GM12873 (cell line): ENCODE data around the gene MYRF.

Source experiments
- TF ChIP-seq, protein P1 (sequence below): IDR thresholded peaks from 2 replicates; pipeline ENCODE4 v1.5.1; 2012; ENCODE audit warnings: low read depth, mild to moderate bottlenecking, moderate library complexity, low read length, control low read depth; ENCODE audit not compliant: insufficient read depth; ENCODE audit errors: missing control alignments

The MYRF gene

DNA sequence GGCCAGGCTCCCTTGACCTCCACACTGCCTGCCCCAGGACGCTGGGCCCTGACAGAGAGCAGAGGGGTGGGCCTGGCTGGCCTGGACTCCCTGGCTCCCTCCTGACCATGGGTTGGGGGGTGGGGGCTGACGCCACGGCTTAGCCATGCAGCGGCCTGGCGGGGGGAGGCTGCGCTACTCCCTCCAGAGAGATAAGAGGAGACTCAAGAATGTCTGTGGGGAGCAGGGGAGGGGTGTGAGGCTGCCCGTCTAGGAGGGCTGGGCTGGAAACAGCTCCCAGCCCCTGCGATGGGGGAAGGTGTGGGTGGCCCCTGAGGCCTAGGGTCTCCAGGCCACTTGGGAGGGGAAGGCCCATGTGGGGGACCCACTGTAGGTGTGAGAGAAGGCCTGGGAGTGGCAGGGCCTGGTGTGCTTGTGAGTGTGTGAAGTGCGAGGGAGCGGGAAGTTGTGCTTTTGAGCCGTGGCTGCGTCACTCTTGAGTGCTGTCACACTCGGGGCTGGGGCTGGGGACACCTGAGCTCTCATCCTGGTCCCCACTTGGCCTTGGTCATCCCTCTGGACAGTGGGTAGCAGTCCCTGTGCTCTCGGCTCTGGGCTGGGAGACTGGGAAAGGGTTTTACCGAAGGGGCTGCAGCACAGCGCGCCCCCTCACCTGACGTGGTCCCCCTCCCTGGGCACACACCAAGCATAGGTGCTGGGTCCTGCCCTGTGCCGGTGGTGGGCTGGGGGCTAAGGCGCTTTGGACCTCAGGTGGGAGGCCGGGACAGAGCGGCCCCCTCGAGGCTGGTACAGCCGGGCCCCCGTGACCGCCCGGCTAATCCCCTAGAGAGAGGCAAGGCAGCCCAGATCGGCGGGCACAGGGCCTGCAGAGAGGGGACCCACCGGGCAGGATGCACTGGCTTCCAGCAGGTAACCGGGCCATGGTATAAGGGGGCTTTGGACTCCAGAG, 2.4 kb downstream of the MYRF start:
- TF ChIP-seq, protein P1, sequence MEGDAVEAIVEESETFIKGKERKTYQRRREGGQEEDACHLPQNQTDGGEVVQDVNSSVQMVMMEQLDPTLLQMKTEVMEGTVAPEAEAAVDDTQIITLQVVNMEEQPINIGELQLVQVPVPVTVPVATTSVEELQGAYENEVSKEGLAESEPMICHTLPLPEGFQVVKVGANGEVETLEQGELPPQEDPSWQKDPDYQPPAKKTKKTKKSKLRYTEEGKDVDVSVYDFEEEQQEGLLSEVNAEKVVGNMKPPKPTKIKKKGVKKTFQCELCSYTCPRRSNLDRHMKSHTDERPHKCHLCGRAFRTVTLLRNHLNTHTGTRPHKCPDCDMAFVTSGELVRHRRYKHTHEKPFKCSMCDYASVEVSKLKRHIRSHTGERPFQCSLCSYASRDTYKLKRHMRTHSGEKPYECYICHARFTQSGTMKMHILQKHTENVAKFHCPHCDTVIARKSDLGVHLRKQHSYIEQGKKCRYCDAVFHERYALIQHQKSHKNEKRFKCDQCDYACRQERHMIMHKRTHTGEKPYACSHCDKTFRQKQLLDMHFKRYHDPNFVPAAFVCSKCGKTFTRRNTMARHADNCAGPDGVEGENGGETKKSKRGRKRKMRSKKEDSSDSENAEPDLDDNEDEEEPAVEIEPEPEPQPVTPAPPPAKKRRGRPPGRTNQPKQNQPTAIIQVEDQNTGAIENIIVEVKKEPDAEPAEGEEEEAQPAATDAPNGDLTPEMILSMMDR: no peak

DNA sequence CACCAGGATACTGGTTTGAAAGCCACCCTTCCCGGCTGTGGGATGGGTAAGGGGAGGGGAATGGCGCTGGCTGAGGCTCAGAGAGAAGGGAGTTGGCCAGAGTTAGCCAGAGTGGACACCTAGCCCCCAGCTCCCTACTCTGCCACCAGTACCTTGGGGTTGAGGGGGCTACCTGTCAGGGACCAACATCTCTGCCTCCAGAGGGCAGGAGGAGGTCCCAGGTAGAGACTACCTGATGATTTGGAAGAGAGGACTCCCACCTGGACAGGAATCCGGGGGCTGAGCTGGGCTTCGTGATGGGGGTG, 3.7 kb downstream of the MYRF start:
- TF ChIP-seq, protein P1: no peak

DNA sequence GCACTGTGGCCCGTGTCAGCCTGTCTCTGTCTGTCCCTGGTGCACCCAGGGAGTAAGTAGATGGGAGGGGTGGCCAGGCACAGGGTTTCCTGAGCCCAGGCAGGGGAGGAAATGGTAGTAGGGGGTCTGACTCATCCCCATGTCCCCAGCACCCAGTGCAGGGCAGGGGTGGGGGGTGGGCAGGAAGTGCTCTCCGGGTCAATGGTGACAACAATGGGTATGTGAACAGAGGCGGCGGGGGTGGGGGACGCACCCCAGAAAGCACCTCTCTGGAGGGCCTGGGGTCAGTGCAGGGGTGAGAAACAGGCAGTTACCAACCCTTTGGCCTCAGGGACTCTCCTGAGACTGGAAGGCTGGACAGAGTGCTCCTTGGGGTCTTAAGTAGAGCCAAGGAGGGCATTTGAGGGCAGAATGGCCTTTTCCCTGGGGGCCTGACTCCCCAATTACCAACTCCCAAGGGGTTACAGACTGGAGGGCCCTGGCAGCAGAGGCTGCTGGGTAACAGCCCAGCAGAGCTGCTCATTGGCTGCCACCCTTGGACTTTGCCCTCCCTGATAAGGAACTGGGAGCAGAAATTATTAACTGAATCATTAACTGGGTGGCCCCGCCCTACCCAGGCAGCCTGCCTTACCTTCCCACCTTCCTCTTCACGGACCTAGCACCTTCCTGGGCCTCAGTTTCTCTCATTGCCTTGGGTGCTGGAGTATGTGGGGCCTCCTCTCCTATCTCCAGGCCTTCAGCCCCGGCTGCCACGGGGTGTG, 4.2 kb downstream of the MYRF start:
- TF ChIP-seq, protein P1: no peak

DNA sequence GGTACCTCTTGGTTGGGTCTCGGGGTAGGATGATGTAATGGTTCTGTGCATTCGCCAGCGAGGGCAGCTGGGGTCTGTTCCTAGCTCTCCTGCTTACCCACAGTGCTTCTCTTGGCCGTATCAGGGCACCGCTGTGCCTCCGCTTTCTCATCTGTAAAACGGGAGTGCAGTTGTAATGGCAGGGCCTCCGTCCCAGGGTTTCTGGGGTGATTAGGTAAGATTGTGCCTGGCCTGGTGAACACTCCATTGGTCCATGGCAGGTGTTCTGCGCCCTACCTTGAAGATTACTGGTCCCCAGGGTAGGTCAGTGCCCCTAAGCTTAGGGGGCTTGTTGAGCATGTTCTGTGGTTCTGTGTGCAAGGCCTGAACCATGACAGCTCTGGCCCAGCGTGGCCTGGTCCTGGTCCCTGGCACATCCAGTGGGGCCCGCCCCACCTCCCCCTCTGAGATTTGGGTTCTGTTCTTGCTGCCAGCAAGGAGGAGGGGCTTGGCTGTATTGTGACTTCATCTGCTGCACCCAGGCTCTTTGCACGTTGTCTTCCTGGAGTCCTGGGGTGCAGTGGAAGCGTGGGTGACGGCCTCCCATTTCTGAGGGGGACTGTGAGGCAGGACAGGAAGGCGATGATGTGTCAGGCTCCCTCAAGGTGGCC, 4.9 kb downstream of the MYRF start:
- TF ChIP-seq, protein P1: no peak

DNA sequence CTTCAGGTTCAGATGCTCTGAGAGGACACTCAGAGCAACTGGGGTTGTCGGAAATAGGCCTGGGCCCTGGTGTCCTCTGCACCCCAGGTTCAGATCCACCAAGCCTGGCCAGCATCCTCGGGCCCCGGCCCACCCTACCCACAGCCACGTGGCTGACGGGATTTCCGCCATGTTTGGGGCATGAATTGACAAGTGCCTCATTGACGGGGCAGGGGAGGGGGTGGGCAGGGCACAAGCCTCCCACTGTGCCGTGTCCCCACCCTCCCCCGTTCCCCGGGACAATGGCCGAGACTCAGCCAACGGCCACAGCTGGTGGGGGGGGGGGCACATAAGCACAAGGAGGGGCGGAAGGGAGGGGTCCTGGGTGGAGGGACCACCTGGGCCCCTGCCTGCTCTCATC, 8.5 kb downstream of the MYRF start:
- TF ChIP-seq, protein P1: no peak

DNA sequence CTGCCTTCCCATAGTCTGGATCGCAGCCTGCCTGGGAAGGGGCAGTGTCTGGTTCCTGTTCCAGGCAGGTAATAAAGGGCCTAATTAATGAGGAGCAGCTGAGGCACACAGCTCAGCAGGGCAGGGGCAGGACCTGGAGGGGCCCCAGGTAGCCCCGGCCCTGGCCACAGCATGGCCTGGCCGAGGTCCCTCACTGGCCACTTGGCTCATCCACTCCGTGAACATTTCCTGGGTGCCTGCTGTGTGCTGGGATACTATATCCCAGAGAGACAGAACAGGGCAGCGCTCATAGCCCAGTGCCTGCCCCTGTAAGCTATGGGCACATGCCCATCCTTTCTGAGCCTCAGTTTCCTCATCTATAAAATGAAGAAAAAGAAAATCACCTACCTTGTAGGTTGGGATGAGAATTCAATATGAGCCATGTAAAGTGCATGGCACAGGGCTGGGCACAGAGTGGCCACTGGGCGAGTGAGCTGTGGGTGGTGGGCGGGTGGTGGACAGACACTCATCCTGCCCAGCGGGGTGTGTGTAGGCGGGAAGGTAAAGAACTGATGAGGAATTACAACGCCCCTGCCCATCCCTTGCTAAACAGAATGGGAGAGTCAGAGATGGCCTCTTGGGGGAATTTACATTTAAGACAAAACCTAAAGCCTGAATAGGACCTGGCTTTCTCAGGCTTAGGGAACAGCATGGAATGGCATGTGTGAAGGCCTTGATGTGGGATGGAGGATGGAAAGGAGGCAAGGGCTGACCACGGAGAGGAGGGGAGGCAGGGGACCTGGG, 9.2 kb downstream of the MYRF start:
- TF ChIP-seq, protein P1: no peak

DNA sequence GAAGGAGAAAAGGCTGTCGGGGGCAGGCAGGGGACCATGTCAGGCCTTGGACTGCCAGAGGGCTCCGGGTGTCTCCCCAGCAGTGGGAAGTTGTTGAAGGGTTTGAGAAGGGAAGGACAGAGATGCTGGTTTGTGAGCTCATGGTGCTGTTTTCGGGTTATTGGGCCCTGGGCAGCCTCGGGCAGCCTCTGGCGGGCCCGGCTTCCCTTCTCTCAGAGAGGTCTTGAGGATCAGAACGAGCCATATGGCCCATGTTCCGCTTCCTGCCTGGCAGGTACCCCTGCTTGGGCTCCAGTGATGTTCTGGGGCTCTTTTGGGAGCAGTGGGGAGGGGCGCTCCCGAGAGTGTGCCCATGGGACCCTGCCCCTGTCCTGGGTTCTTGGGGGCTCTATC, 9.8 kb downstream of the MYRF start:
- TF ChIP-seq, protein P1: no peak
